GM11168 (cell line): ENCODE results near the gene STXBP1.

Source experiments
- in situ Hi-C: fragments of 300-500 bp; cut with MboI; formaldehyde crosslinking; loops from one replicate; pipeline ENCODE4 v1.12.0; 2022; ENCODE audit warnings: low sequenced_read_pairs; ENCODE audit not compliant: unreplicated experiment

Gene STXBP1

DNA sequence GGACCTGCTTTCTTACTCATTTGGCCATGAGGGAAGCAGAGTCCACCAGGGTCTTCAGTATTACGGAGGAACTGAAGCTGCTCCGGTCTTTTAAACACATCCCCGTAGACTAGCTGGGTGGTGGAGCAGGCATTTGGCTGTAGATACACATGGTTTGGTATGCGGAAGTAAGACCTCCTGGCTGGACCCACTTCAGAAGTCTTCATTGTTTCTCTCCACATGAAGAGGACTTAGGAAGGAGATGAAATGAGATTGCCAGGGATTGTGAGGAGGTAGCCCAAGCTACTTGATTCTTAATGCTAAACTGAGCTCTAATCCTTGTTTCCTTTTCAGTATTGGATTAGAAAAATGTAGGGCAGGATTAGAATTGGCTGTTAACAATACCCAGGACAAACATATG lies 32.9 kb downstream of the STXBP1 start:
- in situ Hi-C loops = no loop called here

DNA sequence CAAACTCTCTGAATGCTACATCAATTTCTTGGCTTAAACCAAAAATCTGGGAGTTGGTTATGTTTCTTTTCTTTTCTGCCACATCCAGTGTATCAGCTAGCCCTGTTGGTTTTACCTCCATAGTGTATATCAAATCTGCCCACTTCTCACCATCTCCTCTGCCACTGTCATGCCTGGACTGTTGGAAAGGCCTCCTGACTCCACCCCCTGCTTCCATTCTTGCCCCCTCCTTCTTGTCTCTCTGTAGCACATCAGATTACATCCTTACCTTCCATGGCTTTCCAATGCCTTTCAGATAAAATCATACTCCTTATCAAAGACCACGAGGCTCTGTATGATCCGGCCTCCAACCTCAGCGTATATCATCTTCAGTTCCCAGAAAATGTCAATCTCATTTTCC lies 35.4 kb downstream of the STXBP1 start:
- in situ Hi-C loops = no loop called here

DNA sequence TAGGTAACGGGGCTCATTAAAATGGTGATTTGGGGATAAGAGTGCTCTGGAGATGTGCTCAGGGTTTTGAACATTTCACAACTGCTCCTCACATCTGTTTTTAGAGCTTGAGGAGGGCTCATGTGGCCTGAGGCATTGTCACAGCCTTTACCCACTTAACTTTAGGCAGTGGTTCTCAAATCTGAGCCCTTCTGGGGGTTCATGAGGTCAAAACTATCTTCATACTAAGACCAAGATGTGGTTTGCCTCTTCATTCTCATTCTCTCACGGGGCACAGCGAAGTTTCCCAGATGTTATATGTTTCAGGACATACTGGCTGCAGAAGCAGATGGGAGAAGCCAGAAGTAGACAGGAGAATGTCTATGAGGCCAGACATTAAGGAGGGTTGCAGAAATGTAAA lies 38.4 kb downstream of the STXBP1 start:
- in situ Hi-C loops = no loop called here

DNA sequence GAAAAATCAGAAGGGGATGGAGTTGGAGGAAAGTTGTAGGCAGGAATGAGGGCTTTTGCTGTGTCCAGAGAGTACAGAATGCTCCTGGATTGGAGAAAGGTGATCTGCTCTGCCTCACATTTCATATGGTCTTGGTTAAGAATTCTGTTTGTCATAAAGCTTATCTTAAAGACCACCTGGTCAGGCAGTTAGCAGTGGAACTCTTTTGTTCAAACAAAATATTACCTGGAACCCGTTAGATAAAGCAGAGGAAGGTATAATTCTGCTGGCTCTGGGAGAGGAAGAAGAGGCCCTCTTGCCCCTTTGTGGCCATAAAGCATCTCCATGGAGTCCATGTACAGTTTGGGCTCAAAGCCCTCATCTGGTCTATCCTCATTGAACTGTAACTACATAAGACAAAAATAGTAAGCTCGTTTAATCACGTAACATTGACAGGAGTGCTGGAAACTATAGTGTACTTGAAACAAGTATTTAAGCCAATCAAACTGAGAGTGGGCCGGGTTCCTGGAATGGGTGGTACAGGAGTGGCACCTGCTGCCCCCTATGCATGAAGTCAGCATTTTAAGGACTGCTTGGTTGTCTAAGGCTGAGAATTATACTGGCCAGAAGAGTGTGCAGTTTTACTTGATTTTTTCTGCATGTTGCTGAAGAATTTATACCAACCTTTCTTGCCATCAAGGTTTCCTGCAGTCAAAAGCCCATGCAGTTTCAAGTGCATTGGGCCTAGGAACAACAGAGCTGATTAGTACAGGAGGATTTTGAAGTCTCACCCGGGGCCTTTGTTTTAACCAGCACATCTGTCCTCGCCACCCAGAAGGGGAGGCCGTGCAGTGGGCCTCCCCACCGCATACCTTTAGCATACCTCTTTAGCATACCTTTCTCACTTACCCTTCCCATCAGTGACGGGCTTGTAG lies 39.9 kb downstream of the STXBP1 start:
- in situ Hi-C loops = no loop called here

DNA sequence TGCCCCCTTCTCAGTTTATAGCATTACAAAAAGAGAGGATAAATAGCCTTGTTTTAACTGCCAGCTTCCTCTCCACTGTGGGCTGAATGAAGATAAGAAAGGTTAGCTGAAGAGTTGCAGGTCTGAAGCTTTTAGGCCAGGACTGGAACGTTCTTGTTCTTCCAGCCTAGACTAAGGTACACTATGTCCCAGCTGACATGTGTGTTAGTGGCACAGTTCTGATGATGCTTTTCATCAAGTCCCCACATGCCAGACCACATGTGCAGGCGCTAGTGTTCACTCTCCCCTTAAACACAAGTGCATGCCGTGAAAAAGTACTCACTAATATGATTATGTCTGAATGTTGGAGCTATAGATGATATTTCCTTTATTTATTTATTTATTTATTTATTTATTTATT lies 40.7 kb downstream of the STXBP1 start:
- in situ Hi-C loops = no loop called here

DNA sequence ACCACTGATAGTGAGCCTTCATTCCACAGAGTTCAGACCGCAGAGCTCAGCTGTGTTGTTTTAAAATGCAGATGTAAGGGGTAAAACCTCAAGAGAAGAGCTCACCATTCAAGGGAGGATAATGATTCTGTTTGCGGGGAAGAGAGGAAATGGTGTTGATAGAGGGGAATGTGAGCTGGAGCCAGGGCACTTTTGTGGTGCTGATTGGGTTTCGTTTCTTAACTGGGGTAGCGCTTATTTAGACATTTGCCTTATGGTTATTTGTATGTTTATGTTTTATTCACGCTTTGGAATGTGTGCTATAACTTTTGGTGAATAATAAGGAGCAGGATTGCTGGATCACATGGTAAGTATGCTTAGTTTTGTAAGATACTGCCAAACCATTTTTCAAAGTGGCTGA lies 42.5 kb downstream of the STXBP1 start:
- in situ Hi-C loops = no loop called here

DNA sequence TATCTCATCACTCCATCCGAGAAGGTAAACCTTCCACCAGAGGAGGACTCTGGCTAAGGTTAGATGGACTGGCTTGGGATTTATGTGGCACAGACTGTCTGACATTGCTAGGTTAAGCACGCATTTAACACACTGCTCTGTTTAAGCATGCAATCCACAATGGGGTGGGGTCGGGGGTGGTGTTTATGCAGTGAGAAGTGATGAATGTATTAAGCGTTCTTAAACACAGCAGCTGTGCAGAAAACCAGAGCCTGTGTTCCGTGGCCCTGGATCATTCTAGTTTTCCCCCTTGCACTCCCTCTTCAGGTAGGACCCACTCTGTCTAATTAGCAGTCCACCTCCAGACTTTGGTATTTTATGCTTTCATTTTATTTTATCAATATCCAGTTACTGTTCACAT lies 46.4 kb downstream of the STXBP1 start:
- in situ Hi-C loops = no loop called here

DNA sequence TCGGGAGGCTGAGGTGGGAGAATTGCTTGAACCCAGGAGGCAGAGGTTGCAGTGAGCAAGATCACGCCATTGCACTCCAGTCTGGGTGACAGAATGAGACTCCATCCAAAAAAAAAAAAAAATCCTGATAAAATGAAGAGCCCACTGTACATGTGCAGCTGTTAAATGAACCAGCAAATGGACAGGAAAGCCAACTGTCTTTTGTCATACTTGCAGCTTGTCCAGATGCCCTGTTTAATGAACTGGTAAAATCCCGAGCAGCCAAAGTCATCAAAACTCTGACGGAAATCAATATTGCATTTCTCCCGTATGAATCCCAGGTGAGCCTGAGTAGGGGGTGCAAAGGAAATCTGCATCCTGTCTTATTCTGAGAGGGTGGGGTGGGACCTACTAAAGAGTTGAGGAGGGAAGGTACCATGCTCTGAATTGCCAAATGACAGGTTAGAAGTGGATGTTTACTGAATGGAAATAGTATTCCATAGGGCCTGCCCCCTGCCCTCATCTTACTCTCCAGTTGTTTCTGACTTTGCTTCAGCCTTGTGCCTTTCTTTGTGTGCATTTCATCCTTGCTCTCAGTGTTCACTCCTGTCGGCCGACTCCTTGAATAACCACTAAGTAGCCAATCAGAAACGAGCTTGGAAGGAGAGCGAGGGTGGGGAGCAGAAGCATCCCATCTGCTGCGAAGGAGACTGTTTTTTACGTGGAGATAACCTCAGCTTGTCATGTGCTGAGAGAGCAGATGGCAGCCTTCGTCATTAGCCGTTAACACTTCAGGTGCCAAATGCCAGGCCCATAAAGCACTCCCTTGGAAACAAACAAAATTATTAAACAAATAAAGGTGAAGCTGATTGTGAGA lies 49.0 kb downstream of the STXBP1 start:
- in situ Hi-C loops = no loop called here

DNA sequence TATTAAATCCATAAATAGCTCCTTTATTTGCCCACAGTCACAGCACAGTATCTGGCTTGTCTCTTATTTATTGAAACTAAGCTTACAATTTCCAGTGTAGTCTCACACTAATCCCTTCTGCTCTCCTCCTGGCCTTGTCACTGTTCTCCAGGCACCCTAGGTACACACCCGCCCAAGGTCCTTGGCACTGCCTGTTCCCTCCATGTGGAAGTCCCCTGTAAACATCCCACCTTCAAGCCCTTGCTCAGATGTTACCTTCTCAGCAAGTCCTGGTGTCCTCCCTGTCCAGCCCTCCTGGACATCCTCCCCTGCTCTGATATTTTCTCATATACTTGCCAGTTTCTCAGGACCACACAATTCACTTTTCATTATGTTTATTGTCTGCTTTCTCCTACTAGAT lies 50.5 kb downstream of the STXBP1 start:
- in situ Hi-C loops = no loop called here

DNA sequence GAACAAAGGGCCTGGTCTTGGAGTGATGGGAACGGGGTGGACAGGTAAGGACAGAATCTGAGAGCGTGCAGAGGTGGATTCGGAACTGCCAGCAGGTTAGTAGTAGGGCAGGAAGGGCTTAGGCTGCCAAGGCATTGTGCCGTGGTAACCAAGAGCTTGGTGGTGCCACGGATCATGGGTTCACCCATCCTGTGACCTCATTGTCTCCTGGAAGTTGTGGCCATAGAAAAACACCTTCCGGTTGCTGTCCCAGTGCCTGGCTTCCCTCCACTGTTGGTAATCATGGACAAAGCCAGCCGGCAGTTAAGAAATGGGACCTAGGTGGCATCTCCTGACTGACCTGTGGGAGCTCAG lies 52.2 kb downstream of the STXBP1 start:
- in situ Hi-C loops = no loop called here

DNA sequence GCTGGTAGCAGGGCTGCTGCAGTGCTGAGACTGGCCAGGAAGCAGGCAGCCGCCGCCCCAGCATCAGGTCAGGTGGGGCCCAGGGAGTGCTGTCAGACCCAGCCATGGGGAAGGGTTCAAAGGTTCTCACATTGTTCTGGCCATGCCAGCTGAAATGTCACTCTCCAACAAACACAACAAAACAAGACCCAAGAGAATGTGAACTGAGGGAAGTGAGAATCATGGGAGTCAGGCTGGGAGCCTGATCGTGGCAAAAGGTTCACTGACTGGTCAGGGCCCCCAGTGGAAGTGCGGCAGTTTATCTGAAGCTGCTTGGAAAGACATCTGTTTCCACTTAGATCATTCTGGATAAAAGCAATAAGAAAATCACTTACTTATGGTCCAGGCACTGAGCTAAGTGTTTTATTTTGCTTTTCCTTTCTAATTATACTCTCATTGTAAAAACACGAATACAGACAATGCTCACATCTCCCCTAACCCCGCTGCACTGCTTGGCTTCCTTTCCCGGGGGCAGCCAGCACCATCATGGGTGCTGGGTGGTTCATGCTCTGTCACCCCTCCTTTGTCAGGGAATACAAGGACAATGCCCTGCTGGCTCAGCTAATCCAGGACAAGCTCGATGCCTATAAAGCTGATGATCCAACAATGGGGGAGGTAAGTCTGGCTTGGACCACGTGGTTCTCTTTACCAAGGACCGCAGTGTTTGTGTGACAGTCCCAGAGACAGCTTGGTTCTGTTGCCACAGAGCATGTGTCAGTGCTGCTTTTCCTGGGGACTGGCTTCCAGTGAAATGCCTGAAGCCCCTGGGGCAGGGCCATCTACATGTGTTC lies 52.8 kb downstream of the STXBP1 start:
- in situ Hi-C loops = no loop called here

DNA sequence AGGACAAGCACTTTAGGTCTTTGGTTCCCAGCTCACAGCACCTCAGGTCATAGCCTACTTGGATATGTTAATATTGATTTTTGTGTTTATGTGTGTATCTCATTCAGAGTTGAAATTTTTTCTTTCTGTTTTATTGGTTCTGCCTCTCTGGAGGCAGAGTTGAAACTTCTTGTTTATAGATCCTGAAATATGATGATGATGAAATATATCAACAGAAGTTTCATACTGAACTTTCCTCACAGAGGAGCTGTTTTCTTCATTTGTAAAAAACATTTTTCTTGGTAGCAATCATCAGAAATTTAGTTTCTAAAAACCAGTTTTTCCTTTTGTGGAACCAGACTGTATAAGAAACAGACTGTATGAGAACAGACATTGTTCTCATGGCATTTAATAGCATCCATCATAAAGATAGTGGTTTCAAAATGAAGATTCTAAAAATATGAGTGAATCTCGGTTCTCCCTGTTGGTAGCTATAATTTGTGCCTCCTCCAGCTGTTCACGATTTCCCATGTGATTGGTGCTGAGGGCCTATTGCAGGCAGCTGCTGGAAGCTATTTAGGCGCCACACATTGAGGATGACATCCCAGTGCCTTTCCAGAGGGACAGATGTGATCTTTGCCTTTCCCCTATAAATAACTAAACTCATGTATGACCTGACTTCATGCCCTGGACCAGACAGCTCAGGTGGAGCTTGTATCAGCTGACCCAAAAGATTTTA lies 55.2 kb downstream of the STXBP1 start:
- in situ Hi-C loops = no loop called here

DNA sequence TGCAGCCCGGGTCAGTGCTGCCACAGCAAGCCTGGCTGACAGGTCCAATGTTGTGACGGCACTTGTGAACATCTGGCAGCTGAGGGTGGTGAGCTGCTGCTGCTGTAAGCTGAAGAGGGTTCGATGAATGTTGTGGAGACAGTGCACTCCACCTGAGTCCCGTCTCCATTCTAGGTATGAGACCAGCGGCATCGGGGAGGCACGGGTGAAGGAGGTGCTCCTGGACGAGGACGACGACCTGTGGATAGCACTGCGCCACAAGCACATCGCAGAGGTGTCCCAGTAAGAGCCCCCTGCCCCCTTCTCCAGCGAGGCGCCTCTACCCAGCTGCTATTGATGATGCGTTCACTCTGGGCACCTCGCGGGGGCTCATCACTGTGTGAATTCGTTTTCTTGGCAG lies 55.8 kb downstream of the STXBP1 start:
- in situ Hi-C loops = no loop called here

DNA sequence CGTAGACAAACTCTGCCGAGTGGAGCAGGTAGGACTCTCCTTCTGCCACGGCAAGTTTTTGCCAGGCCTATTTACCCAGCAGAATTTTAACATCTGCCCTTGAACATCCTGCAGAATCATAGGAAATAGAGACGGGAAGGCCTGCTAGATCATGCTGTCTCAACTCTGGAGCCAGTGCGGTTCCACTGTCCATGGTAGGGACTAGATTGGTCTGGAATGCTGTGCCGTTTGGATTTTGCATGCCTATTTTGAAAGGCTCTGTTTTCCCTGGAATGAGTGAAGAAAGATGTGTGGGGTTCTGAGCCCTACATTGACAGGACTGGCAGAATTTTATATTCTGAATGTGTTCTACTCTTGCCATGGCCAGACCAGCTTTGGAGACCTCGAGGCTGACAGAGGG lies 61.2 kb downstream of the STXBP1 start:
- in situ Hi-C loops = no loop called here

DNA sequence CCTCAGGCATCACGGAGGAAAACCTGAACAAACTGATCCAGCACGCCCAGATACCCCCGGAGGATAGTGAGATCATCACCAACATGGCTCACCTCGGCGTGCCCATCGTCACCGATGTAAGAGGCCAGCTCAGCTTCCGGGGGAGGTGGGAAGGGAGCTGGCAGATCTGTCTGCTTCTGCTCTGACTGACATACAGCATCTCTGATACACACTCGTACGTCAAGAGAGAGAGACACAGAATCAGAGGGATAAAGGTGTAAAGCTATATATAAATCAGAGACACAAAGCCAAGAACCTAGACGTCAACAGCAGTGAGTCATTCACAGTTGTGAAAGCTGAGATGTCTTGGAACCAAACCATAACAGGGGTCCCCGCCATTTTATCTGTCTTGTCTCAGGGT lies 64.6 kb downstream of the STXBP1 start:
- in situ Hi-C loops = no loop called here

DNA sequence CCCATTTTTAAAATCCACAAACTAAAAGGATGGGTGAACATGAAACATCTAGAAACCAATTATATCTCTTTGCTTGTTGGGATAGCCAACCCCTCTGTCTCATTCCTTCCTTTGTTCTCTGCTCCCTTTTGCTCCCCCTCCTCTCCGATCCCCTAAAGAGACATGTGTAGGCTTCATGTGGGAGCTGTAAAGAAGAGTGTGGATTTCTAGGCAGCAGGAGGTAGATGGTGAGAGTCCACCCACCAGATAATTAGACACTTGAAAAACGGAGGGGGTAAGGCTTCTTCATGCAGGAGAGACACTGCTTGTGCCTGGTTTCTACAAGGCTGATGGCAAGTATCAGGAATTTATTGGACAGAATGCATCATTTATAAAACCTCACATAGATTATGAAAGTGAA lies 67.4 kb downstream of the STXBP1 start:
- in situ Hi-C loops = no loop called here

DNA sequence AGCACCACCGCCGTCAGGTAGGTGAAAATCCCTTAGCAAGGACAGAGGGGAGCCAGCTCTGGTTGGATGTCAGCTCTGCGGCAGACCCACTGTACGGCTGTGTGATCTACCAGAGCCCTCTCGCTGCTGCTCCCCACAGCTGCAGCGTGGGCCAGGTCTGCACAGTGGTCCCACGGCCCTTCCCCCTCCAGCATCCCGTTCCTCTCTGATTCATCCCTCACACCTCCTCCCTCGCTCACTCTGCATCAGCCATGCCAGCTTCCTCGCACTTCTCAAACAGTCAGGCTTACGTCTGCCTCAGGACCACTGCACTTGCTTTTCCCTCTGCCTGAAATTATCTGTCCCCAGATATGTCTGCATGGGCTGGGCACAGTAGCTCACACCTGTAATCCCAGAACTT lies 68.1 kb downstream of the STXBP1 start:
- in situ Hi-C loops = no loop called here

DNA sequence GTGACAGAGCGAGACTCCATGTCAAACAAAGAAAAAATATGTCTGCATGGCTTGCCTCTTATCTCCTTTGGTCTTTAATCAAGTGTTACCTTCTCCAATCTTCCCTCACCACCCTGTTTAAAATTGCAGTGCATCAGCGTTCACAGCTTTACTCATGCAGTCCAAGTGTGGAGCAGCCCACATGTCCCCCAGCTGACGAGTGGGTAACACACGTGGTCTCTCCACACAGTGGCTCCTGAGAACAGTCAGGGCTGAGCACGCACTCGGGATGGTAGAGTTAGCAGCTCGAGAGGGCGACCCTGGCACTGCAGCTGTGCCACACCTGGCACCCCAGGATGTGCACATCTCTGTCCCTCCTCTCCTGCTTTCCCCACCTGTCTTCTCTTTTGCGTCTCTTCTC lies 68.8 kb downstream of the STXBP1 start:
- in situ Hi-C loops = no loop called here

DNA sequence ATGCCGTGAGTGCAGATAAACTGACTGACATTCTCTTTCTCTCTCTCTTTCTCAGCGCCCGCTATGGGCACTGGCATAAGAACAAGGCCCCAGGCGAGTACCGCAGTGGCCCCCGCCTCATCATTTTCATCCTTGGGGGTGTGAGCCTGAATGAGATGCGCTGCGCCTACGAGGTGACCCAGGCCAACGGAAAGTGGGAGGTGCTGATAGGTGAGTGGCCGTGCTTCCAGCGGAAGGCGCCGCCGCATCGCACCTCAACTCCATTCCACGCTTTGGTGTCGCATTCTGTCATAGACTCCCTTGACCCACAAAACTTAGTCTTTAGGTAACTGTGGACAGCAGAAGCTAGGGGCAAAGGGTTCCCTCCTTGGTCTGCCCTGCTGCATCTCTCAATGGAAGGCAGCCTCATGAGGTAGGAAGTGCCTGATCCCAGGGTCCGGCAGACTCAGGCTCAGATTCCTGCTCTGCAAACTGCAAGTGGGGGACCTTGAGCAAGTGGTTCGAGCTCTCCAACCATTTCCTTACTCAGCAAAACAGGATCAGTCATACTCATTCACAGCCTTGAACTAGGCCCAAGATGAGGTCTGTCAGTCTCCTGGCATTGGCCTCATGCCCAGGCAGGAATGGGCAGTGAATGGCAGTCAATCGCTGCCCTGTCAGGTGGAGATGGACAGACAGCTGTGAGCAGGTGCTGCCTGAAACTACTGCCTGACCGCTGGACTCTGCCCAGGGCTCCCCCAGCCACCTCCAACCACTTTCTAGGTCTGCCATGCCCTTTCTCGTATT lies 70.5 kb downstream of the STXBP1 start:
- in situ Hi-C loops = no loop called here
